ENCODE data around the gene MEX3A.

DNA sequence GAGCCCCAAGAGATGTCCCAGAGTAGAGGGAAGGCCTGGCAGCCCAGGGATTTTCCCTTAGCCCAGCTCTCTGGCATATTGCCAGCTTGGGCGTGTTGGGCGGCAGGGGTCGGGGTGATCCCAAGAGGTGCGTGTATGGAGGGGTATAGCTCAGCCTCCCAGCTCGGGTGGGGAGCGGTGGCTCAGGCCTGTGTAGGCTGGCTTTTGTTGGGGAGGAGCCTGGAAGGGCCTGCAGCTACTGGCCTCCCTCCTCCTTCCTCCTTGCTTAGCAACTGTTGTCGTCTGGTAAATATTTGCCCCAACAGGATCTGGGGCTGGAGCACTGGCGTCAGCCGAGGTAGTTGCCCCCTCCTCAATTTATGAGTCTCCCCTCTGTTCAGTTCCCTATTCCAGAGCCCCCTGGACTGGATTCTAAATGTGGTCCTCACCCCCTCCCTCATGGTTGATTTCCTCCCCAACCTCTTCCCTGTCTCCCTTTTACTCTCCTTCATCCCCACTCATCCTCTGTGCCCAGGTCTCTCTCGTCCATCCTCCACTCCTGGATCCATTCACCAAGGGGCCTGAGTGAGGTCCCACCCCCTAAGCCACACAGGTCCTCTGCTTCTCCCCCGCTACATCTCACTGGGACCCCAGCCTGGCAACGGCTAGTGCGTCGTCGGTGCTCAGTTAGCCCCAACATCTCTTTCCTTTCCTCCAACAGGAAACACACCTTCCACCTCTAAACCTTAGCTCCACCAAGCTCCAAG is 22.0 kb upstream of the MEX3A start:
- peak; percentile 9 to 30 for TF ChIP-seq POLR2A (IDR thresholded peaks at IDR 0.05)
- TF ChIP-seq, protein P1, sequence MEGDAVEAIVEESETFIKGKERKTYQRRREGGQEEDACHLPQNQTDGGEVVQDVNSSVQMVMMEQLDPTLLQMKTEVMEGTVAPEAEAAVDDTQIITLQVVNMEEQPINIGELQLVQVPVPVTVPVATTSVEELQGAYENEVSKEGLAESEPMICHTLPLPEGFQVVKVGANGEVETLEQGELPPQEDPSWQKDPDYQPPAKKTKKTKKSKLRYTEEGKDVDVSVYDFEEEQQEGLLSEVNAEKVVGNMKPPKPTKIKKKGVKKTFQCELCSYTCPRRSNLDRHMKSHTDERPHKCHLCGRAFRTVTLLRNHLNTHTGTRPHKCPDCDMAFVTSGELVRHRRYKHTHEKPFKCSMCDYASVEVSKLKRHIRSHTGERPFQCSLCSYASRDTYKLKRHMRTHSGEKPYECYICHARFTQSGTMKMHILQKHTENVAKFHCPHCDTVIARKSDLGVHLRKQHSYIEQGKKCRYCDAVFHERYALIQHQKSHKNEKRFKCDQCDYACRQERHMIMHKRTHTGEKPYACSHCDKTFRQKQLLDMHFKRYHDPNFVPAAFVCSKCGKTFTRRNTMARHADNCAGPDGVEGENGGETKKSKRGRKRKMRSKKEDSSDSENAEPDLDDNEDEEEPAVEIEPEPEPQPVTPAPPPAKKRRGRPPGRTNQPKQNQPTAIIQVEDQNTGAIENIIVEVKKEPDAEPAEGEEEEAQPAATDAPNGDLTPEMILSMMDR (IDR thresholded peaks at IDR 0.05) = no peak
